ENCODE data around the gene HLA-DRB1. TPM values are rescaled to one million over a fixed set of nuclear protein-coding genes. Genes with fewer than 3 reads are reported as not detected.
"Not testable (repeated sequence)": the region's sequence is repeated elsewhere in the genome, so short reads cannot be mapped to it uniquely, and the experiment has no call there.

The HLA-DRB1 gene
- total RNA-seq, 1 donor from 2014 or later, result 4.7 TPM

GRCh38 chr6:32539839-32540238 is 49.8 kb downstream of the HLA-DRB1 start:
- H3K79me2 ChIP-seq (ENCODE audit: low read depth), result no peaks in the 10 kb centered on the region
- H3K27me3 Mint-ChIP-seq (ENCODE audit: insufficient read depth, low read depth), result no peaks in the 10 kb centered on the region
- no peak for DNase-seq (ENCODE audit: low spot score)
- H3K4me2 ChIP-seq, result no peak overlapping the region
- H3F3A ChIP-seq (ENCODE audit: low read depth), result no peaks in the 10 kb centered on the region
- no peaks in the 10 kb centered on the region for H3K9me3 ChIP-seq (ENCODE audit: low read depth)
- no peaks in the 10 kb centered on the region for H3K4me1 Mint-ChIP-seq
- H4K20me1 ChIP-seq (ENCODE audit: low read depth), result no peaks in the 10 kb centered on the region
- H3K4me3 Mint-ChIP-seq, result no peak overlapping the region
- H2AFZ ChIP-seq (replicated peaks), result no peak overlapping the region
- no peaks in the 10 kb centered on the region for H3K4me1 ChIP-seq
- H3K36me3 ChIP-seq, result no peaks in the 10 kb centered on the region
- no peak overlapping the region for H3K27ac Mint-ChIP-seq
- H3K27me3 ChIP-seq, result no peaks in the 10 kb centered on the region
- no peak overlapping the region for H3K27ac ChIP-seq
- no peaks in the 10 kb centered on the region for H3K36me3 Mint-ChIP-seq
- no peak overlapping the region for H3K4me3 ChIP-seq
- H3K9me3 Mint-ChIP-seq, result peaks cover 7% of the 10 kb centered on the region
- H3K9ac ChIP-seq, result no peak overlapping the region
- TF ChIP-seq EZH2phosphoT487 (IDR thresholded peaks at IDR 0.05) (no peak), EZH2 (IDR thresholded peaks at IDR 0.05) (no peak), CTCF (IDR thresholded peaks at IDR 0.05) (no peak)

GRCh38 chr6:32530431-32530793 is 59.2 kb downstream of the HLA-DRB1 start:
- not testable (repeated sequence) for DNase-seq (ENCODE audit: low spot score); H3K36me3 ChIP-seq; H3K9ac ChIP-seq; H3K27ac ChIP-seq; H3K4me3 Mint-ChIP-seq; H3K4me1 Mint-ChIP-seq; H3K9me3 Mint-ChIP-seq; H3K27me3 ChIP-seq; H3K4me1 ChIP-seq; H2AFZ ChIP-seq (replicated peaks); H3K79me2 ChIP-seq (ENCODE audit: low read depth); H4K20me1 ChIP-seq (ENCODE audit: low read depth); H3K27me3 Mint-ChIP-seq (ENCODE audit: insufficient read depth, low read depth); H3K9me3 ChIP-seq (ENCODE audit: low read depth); H3K27ac Mint-ChIP-seq; H3F3A ChIP-seq (ENCODE audit: low read depth); H3K4me2 ChIP-seq; H3K36me3 Mint-ChIP-seq; H3K4me3 ChIP-seq

- TF ChIP-seq CTCF (IDR thresholded peaks at IDR 0.05) (no peak), EZH2phosphoT487 (IDR thresholded peaks at IDR 0.05) (no peak), EZH2 (IDR thresholded peaks at IDR 0.05) (no peak)
Measured at GRCh38 chr6:32529697-32530430, 59.8 kb downstream of the HLA-DRB1 start, which contains the start of gene HLA-DRB5. TSS of gene HLA-DRB5 (minus strand) at chr6:32530287. CDS start at chr6:32530224, 63 bp downstream.

More at GRCh38 chr6:32529697-32530430, 59.8 kb downstream of the HLA-DRB1 start, which contains the start of gene HLA-DRB5:
- Histone ChIP-seq H3K27ac (no peak within 1 kb of the TSS), H3K36me3 (no peaks in the 10 kb centered on the region), H4K20me1 (ENCODE audit: low read depth) (no peaks in the 10 kb centered on the region), H3K9me3 (ENCODE audit: low read depth) (no peaks in the 10 kb centered on the region), H3K4me2 (no peak within 1 kb of the TSS), H3K4me3 (no peak within 1 kb of the TSS), H3K79me2 (ENCODE audit: low read depth) (no peaks in the 10 kb centered on the region), H3F3A (ENCODE audit: low read depth) (no peaks in the 10 kb centered on the region), H3K9ac (no peak within 1 kb of the TSS), H2AFZ (replicated peaks) (no peak within 1 kb of the TSS), H3K27me3 (peaks cover under 1% of the 10 kb centered on the region), H3K4me1 (no peaks in the 10 kb centered on the region)
- H3K27me3 Mint-ChIP-seq (ENCODE audit: insufficient read depth, low read depth), result peaks cover 8% of the 10 kb centered on the region
- H3K27ac Mint-ChIP-seq, result no peak within 1 kb of the TSS
- peaks cover 3% of the 10 kb centered on the region for H3K4me1 Mint-ChIP-seq
- H3K4me3 Mint-ChIP-seq, result no peak within 1 kb of the TSS
- no peak for DNase-seq (ENCODE audit: low spot score)
- H3K36me3 Mint-ChIP-seq, result no peaks in the 10 kb centered on the region
- peaks cover 4% of the 10 kb centered on the region for H3K9me3 Mint-ChIP-seq

Small RNA genes within 50 kb of the gene (small RNA-seq; reads per million reads assigned to genes)
- not detected for gene RNU1-61P

Other genes with a start within 250 kb of the HLA-DRB1 start
- not detected in 2 replicates for gene TSBP1, start 217.9 kb downstream of the HLA-DRB1 start, total RNA-seq (ENCODE audit: low replicate concordance)
- not detected in 2 replicates for gene BTNL2, start 182.7 kb downstream of the HLA-DRB1 start, total RNA-seq (ENCODE audit: low replicate concordance)
- 1.8 and 2.3 TPM in 2 replicates for gene HLA-DRA, start 150.0 kb downstream of the HLA-DRB1 start, total RNA-seq (ENCODE audit: low replicate concordance)
- 2.2 and 3.4 TPM in 2 replicates for gene HLA-DRB5, start 59.6 kb downstream of the HLA-DRB1 start, total RNA-seq (ENCODE audit: low replicate concordance)
- gene HLA-DQA1, start 47.6 kb upstream of the HLA-DRB1 start, total RNA-seq (ENCODE audit: low replicate concordance), result not detected in 2 replicates
- 4.7 and 6.6 TPM in 2 replicates for gene HLA-DQB1, start 76.8 kb upstream of the HLA-DRB1 start, total RNA-seq (ENCODE audit: low replicate concordance)
- gene HLA-DQA2, start 151.5 kb upstream of the HLA-DRB1 start, total RNA-seq (ENCODE audit: low replicate concordance), result not detected in 2 replicates
- gene HLA-DQB2, start 173.7 kb upstream of the HLA-DRB1 start, total RNA-seq (ENCODE audit: low replicate concordance), result not detected in 2 replicates
- 2.6 TPM in 1 of 2 replicates, not detected in the other for gene HLA-DOB, start 227.2 kb upstream of the HLA-DRB1 start, total RNA-seq (ENCODE audit: low replicate concordance)
- 2.8 and 2.9 TPM in 2 replicates for gene TAP2, start 248.9 kb upstream of the HLA-DRB1 start, total RNA-seq (ENCODE audit: low replicate concordance)

Data from neural progenitor cell (in vitro differentiated cells).